ENCODE results near the gene PPM1E.

DNA sequence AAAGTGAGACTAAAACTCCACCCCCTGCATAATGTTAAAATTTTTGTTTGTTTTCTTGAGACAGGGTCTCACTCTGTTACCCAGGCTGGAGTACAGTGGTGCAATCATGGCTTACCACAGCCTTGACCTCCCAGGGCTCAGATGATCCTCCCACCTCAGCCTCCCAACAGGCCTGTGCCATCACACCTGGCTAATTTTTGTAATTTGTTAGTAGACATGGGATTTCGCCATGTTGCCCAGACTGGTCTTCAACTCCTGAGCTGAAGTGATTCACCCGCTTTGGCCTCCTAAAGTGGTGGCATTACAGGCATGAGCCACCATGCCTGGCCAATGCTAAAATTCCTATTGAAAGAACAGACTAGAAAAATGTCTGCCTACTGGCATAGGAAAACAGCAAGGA, 247.2 kb downstream of the PPM1E start:
- TF ChIP-seq, protein P1, sequence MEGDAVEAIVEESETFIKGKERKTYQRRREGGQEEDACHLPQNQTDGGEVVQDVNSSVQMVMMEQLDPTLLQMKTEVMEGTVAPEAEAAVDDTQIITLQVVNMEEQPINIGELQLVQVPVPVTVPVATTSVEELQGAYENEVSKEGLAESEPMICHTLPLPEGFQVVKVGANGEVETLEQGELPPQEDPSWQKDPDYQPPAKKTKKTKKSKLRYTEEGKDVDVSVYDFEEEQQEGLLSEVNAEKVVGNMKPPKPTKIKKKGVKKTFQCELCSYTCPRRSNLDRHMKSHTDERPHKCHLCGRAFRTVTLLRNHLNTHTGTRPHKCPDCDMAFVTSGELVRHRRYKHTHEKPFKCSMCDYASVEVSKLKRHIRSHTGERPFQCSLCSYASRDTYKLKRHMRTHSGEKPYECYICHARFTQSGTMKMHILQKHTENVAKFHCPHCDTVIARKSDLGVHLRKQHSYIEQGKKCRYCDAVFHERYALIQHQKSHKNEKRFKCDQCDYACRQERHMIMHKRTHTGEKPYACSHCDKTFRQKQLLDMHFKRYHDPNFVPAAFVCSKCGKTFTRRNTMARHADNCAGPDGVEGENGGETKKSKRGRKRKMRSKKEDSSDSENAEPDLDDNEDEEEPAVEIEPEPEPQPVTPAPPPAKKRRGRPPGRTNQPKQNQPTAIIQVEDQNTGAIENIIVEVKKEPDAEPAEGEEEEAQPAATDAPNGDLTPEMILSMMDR (IDR thresholded peaks at IDR 0.05; ENCODE audit: poor library complexity, severe bottlenecking), result no peak
- no peak for TF ChIP-seq MXI1 (conservative IDR thresholded peaks at IDR 0.05; ENCODE audit: poor library complexity, severe bottlenecking)
- TF ChIP-seq, protein P2, sequence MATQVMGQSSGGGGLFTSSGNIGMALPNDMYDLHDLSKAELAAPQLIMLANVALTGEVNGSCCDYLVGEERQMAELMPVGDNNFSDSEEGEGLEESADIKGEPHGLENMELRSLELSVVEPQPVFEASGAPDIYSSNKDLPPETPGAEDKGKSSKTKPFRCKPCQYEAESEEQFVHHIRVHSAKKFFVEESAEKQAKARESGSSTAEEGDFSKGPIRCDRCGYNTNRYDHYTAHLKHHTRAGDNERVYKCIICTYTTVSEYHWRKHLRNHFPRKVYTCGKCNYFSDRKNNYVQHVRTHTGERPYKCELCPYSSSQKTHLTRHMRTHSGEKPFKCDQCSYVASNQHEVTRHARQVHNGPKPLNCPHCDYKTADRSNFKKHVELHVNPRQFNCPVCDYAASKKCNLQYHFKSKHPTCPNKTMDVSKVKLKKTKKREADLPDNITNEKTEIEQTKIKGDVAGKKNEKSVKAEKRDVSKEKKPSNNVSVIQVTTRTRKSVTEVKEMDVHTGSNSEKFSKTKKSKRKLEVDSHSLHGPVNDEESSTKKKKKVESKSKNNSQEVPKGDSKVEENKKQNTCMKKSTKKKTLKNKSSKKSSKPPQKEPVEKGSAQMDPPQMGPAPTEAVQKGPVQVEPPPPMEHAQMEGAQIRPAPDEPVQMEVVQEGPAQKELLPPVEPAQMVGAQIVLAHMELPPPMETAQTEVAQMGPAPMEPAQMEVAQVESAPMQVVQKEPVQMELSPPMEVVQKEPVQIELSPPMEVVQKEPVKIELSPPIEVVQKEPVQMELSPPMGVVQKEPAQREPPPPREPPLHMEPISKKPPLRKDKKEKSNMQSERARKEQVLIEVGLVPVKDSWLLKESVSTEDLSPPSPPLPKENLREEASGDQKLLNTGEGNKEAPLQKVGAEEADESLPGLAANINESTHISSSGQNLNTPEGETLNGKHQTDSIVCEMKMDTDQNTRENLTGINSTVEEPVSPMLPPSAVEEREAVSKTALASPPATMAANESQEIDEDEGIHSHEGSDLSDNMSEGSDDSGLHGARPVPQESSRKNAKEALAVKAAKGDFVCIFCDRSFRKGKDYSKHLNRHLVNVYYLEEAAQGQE (IDR thresholded peaks at IDR 0.05; ENCODE audit: borderline replicate concordance), result no peak
